ENCODE measurements around the gene BIRC6. TPM values are rescaled to one million over a fixed set of nuclear protein-coding genes. Genes with fewer than 3 reads are reported as not detected.

The BIRC6 gene
- total and polyA plus RNA-seq, 2 of the 4 experiments (the other 2 are of a cell fraction), result 26.5 to 316 TPM

DNA sequence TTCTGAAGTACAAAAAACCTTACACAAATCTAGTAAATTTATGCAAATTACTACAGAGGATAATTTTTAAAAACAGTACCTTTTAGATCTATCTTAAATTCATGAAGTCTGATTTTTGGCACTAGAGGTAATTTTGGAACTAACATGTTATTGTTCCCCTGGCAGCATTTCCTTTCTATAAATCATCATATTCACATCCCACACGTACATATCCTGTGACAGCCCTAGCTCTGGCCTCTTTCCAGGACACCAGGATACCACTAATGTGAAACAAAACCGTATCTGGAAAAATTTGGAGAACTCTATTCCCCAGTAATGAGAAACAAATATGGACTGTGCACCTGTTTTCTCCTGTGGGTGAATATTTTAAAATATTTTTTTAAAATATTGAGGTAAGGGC is 14.0 kb upstream of the BIRC6 start:
- TF ChIP-seq CHD1 (IDR thresholded peaks at IDR 0.05; ENCODE audit: low read depth, low read length) (no peak), MAZ (IDR thresholded peaks at IDR 0.05; ENCODE audit: borderline replicate concordance, low read depth, low read length) (no peak), RAD21 (IDR thresholded peaks at IDR 0.05; ENCODE audit: low read length) (no peak), CEBPB (IDR thresholded peaks at IDR 0.05; ENCODE audit: low read depth, low read length) (no peak), MAFK (IDR thresholded peaks at IDR 0.05; ENCODE audit: low read depth, low read length) (no peak), MXI1 (IDR thresholded peaks at IDR 0.05; ENCODE audit: borderline replicate concordance, low read depth, low read length) (no peak), RCOR1 (IDR thresholded peaks at IDR 0.05; ENCODE audit: insufficient replicate concordance, low read length) (no peak), POLR2A (IDR thresholded peaks at IDR 0.05; ENCODE audit: low read depth, low read length) (no peak), NFE2L2 (IDR thresholded peaks at IDR 0.05; ENCODE audit: low read depth, low read length) (no peak), SMC3 (IDR thresholded peaks at IDR 0.05; ENCODE audit: low read depth, low read length) (no peak), USF2 (IDR thresholded peaks at IDR 0.05; ENCODE audit: low read depth, low read length) (no peak), BHLHE40 (IDR thresholded peaks at IDR 0.05; ENCODE audit: low read depth, low read length) (no peak), FOS (IDR thresholded peaks at IDR 0.05; ENCODE audit: low read depth, low read length) (no peak)
- TF ChIP-seq, protein P1, sequence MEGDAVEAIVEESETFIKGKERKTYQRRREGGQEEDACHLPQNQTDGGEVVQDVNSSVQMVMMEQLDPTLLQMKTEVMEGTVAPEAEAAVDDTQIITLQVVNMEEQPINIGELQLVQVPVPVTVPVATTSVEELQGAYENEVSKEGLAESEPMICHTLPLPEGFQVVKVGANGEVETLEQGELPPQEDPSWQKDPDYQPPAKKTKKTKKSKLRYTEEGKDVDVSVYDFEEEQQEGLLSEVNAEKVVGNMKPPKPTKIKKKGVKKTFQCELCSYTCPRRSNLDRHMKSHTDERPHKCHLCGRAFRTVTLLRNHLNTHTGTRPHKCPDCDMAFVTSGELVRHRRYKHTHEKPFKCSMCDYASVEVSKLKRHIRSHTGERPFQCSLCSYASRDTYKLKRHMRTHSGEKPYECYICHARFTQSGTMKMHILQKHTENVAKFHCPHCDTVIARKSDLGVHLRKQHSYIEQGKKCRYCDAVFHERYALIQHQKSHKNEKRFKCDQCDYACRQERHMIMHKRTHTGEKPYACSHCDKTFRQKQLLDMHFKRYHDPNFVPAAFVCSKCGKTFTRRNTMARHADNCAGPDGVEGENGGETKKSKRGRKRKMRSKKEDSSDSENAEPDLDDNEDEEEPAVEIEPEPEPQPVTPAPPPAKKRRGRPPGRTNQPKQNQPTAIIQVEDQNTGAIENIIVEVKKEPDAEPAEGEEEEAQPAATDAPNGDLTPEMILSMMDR (conservative IDR thresholded peaks at IDR 0.05; ENCODE audit: low read depth, low read length), result no peak
- TF ChIP-seq, protein P2, sequence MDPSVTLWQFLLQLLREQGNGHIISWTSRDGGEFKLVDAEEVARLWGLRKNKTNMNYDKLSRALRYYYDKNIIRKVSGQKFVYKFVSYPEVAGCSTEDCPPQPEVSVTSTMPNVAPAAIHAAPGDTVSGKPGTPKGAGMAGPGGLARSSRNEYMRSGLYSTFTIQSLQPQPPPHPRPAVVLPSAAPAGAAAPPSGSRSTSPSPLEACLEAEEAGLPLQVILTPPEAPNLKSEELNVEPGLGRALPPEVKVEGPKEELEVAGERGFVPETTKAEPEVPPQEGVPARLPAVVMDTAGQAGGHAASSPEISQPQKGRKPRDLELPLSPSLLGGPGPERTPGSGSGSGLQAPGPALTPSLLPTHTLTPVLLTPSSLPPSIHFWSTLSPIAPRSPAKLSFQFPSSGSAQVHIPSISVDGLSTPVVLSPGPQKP (IDR thresholded peaks at IDR 0.05; ENCODE audit: borderline replicate concordance, low read depth, low read length), result no peak
- DNase-seq (no peak), ATAC-seq (ENCODE audit: low read depth) (no peak)
- WGBS, 2 experiments (ENCODE audit: extremely low coverage in 2 of 2, insufficient read length in 1 of 2), result no CpG with 5 or more reads among the region's 2 CpGs
- dilution Hi-C loops (cut with HindIII; ENCODE audit: low sequenced_read_pairs, unreplicated experiment), result no loop called here
- Histone ChIP-seq H3K9me1 (ENCODE audit: insufficient read depth, low read length) (no peaks in the 10 kb centered on the region), H3K79me1 (ENCODE audit: low read depth in 1 of 2, low read length in 2 of 2) (no peaks in the 10 kb centered on the region), H3K14ac (replicated peaks; ENCODE audit: low read depth, low read length) (no peak overlapping the region), H3K27ac (ENCODE audit: insufficient read depth, low read length) (no peak overlapping the region), H3K4me2 (ENCODE audit: low read depth, low read length) (no peak overlapping the region), H3K4me1 (ENCODE audit: control insufficient read depth, insufficient read depth, low read length) (no peaks in the 10 kb centered on the region), H2AK5ac (ENCODE audit: low read depth, low read length) (no peak overlapping the region), H3K56ac (ENCODE audit: extremely low read depth, insufficient read depth, low read length) (no peak overlapping the region), H4K8ac (ENCODE audit: low read depth in 2 of 2, low read length in 2 of 2) (no peak overlapping the region), H3K18ac (ENCODE audit: low read depth, low read length) (no peak overlapping the region), H2AK9ac (replicated peaks; ENCODE audit: low read depth, low read length, poor library complexity) (no peak overlapping the region), H2BK120ac (ENCODE audit: low read depth, low read length) (no peak overlapping the region), H2BK15ac (ENCODE audit: low read depth, low read length) (no peak overlapping the region), H3K4me3 (ENCODE audit: insufficient read depth, low read depth, low read length) (no peak overlapping the region), H3K23ac (ENCODE audit: low read depth, low read length) (no peak overlapping the region), H3K27me3 (ENCODE audit: control insufficient read depth, insufficient read depth, low read length) (no peaks in the 10 kb centered on the region), H4K5ac (ENCODE audit: low read depth, low read length) (no peak overlapping the region), H4K91ac (ENCODE audit: insufficient read depth, low read depth, low read length) (no peak overlapping the region), H3K4ac (ENCODE audit: low read depth, low read length) (no peak overlapping the region), H2AFZ (replicated peaks; ENCODE audit: low read length, poor library complexity) (no peak overlapping the region), H3K9me3 (ENCODE audit: control insufficient read depth, insufficient read depth, low read length) (no peaks in the 10 kb centered on the region), H3K36me3 (ENCODE audit: control insufficient read depth, insufficient read depth, low read length) (no peaks in the 10 kb centered on the region), H2BK5ac (ENCODE audit: low read depth, low read length, poor library complexity, severe bottlenecking) (no peak overlapping the region), H2BK20ac (ENCODE audit: low read depth, low read length) (no peak overlapping the region), H4K20me1 (ENCODE audit: insufficient read depth, low read length) (no peaks in the 10 kb centered on the region), H3K9ac (ENCODE audit: low read depth, low read length) (no peak overlapping the region)
- in situ Hi-C loops (cut with MboI; ENCODE audit: low sequenced_read_pairs), result no loop called here
- intact Hi-C loops (cut with micrococcal nuclease), result no loop called here
- ChIA-PET CTCF (no interaction called here), POLR2A (ENCODE audit: unreplicated experiment) (no interaction called here)
- no TSS peak for BruUV-seq (replicated peaks)
